ENCODE results near the gene AHRR.
A peak's percentile ranks its signal among the peaks of the same experiment; 100 is the strongest.

Gene AHRR

GRCh38 chr5:458547-459353 is 137.2 kb downstream of the AHRR start:
- Histone ChIP-seq H3K36me3 (ENCODE audit: low read depth) (peaks cover 72% of the 10 kb centered on the region), H3K4me3 (ENCODE audit: severe bottlenecking) (no peak overlapping the region), H3K27me3 (ENCODE audit: insufficient read depth, poor library complexity, severe bottlenecking) (no peaks in the 10 kb centered on the region), H3K9me3 (ENCODE audit: severe bottlenecking) (no peaks in the 10 kb centered on the region), H3K4me1 (ENCODE audit: insufficient read depth, poor library complexity, severe bottlenecking) (peaks cover 12% of the 10 kb centered on the region), H3K27ac (ENCODE audit: poor library complexity, severe bottlenecking) (peak overlapping the region; percentile 43)
- peak; percentile 88 for ATAC-seq (ENCODE audit: low read depth)
- peak; percentile 88 for DNase-seq (ENCODE audit: low spot score)
- TF ChIP-seq CTCF (IDR thresholded peaks at IDR 0.05; ENCODE audit: poor library complexity, severe bottlenecking), result no peak

- Histone ChIP-seq H3K36me3 (ENCODE audit: low read depth) (peaks cover 63% of the 10 kb centered on the region), H3K4me3 (ENCODE audit: severe bottlenecking) (no peak overlapping the region), H3K9me3 (ENCODE audit: severe bottlenecking) (no peaks in the 10 kb centered on the region), H3K27me3 (ENCODE audit: insufficient read depth, poor library complexity, severe bottlenecking) (no peaks in the 10 kb centered on the region), H3K4me1 (ENCODE audit: insufficient read depth, poor library complexity, severe bottlenecking) (peaks cover 12% of the 10 kb centered on the region), H3K27ac (ENCODE audit: poor library complexity, severe bottlenecking) (peak overlapping the region; percentile 43)
- ATAC-seq (ENCODE audit: low read depth) (no peak), DNase-seq (ENCODE audit: low spot score) (peak; percentile 47)
- TF ChIP-seq CTCF (IDR thresholded peaks at IDR 0.05; ENCODE audit: poor library complexity, severe bottlenecking), result no peak
Observed at GRCh38 chr5:459562-460272, 138.2 kb downstream of the AHRR start.

DNA sequence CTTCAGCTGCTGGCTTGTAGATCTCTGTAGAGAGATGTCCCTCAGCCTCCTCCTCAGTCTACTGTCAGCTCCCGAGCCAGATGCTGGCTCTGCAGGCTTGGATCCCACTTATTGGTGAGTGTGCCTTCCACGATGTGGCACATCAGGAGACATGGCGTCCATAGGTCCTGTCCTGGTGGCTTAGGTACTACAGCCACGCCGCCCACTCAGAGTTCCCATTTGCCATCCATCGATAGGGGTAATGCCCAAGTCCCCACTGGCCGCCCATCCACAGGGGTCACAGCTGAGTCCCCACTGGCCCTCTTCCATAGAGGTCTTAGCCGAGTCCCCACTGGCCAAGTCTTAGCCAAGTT is 138.7 kb downstream of the AHRR start:
- Histone ChIP-seq H3K4me1 (ENCODE audit: insufficient read depth, poor library complexity, severe bottlenecking) (peaks cover 12% of the 10 kb centered on the region), H3K4me3 (ENCODE audit: severe bottlenecking) (no peak overlapping the region), H3K9me3 (ENCODE audit: severe bottlenecking) (no peaks in the 10 kb centered on the region), H3K36me3 (ENCODE audit: low read depth) (peaks cover 68% of the 10 kb centered on the region), H3K27me3 (ENCODE audit: insufficient read depth, poor library complexity, severe bottlenecking) (no peaks in the 10 kb centered on the region), H3K27ac (ENCODE audit: poor library complexity, severe bottlenecking) (no peak overlapping the region)
- ATAC-seq (ENCODE audit: low read depth) (no peak), DNase-seq (ENCODE audit: low spot score) (peak; percentile 66)
- TF ChIP-seq CTCF (IDR thresholded peaks at IDR 0.05; ENCODE audit: poor library complexity, severe bottlenecking), result no peak

DNA sequence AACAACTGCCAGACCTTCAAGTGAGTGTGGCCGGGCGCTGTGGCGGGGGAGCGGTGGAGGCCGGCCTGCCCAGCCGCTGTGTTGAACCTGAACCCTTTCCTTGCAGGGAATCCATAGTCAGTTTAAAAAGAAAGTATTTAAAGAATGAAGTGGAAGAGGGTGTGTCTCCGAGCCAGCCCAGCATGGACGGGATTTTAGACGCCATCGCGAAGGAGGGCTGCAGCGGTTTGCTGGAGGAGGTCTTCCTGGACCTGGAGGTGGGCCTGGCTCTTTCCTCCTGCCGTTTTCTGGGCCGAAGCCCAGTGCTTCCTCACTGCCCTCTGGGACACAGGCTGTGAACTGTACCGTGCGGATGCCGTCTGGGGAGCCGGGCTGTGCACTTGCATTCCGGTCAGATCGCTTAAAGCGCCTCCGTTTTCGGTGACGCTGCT is 140.6 kb downstream of the AHRR start:
- peaks cover 52% of the 10 kb centered on the region for H3K36me3 ChIP-seq (ENCODE audit: low read depth)
- H3K27ac ChIP-seq (ENCODE audit: poor library complexity, severe bottlenecking), result no peak overlapping the region
- peak; percentile 51 for DNase-seq (ENCODE audit: low spot score)

More for the DNA sequence above, 140.6 kb downstream of the AHRR start:
- Histone ChIP-seq H3K4me1 (ENCODE audit: insufficient read depth, poor library complexity, severe bottlenecking) (peaks cover 12% of the 10 kb centered on the region), H3K4me3 (ENCODE audit: severe bottlenecking) (no peak overlapping the region), H3K9me3 (ENCODE audit: severe bottlenecking) (no peaks in the 10 kb centered on the region), H3K27me3 (ENCODE audit: insufficient read depth, poor library complexity, severe bottlenecking) (no peaks in the 10 kb centered on the region)
- TF ChIP-seq CTCF (IDR thresholded peaks at IDR 0.05; ENCODE audit: poor library complexity, severe bottlenecking), result no peak
- no peak for ATAC-seq (ENCODE audit: low read depth)

Measured in RWPE2 (cell line).